ENCODE data around the gene CCDC186.

Gene CCDC186

GRCh38 chr10:114167985-114168384, 6.0 kb downstream of the CCDC186 start:
- peaks cover 14% of the 10 kb centered on the region for H3K4me1 ChIP-seq (ENCODE audit: insufficient read depth, low read length)
- H3K4me2 ChIP-seq (ENCODE audit: insufficient read depth, low read length), result no peak overlapping the region
- no peaks in the 10 kb centered on the region for H4K20me1 ChIP-seq (ENCODE audit: insufficient read depth, low read length)
- peaks cover 9% of the 10 kb centered on the region for H3K9me3 ChIP-seq (ENCODE audit: insufficient read depth, low read length, severe bottlenecking)
- no peak overlapping the region for H3K4me3 ChIP-seq (ENCODE audit: low read depth in 1 of 2, low read length in 2 of 2)
- DNase-seq, result no peak
- no peak overlapping the region for H2AFZ ChIP-seq (ENCODE audit: low read depth, low read length)
- TF ChIP-seq, protein P1, sequence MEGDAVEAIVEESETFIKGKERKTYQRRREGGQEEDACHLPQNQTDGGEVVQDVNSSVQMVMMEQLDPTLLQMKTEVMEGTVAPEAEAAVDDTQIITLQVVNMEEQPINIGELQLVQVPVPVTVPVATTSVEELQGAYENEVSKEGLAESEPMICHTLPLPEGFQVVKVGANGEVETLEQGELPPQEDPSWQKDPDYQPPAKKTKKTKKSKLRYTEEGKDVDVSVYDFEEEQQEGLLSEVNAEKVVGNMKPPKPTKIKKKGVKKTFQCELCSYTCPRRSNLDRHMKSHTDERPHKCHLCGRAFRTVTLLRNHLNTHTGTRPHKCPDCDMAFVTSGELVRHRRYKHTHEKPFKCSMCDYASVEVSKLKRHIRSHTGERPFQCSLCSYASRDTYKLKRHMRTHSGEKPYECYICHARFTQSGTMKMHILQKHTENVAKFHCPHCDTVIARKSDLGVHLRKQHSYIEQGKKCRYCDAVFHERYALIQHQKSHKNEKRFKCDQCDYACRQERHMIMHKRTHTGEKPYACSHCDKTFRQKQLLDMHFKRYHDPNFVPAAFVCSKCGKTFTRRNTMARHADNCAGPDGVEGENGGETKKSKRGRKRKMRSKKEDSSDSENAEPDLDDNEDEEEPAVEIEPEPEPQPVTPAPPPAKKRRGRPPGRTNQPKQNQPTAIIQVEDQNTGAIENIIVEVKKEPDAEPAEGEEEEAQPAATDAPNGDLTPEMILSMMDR (IDR thresholded peaks at IDR 0.05; ENCODE audit: borderline replicate concordance, extremely low read depth, low read length, poor library complexity, severe bottlenecking), result no peak
- TF ChIP-seq EZH2 (IDR thresholded peaks at IDR 0.05; ENCODE audit: borderline replicate concordance, low read depth, low read length, severe bottlenecking), result no peak
- H3K79me2 ChIP-seq (ENCODE audit: insufficient read depth, low read length), result peaks cover 5% of the 10 kb centered on the region
- no peak for ATAC-seq (ENCODE audit: insufficient read depth, low read depth)
- H3K27me3 ChIP-seq (ENCODE audit: insufficient read depth, low read length, poor library complexity), result no peaks in the 10 kb centered on the region
- no peak overlapping the region for H3K9ac ChIP-seq (ENCODE audit: low read depth, low read length)
- no peaks in the 10 kb centered on the region for H3K36me3 ChIP-seq (ENCODE audit: insufficient read depth, low read length)
- no peak overlapping the region for H3K27ac ChIP-seq (ENCODE audit: low read length)

DNA sequence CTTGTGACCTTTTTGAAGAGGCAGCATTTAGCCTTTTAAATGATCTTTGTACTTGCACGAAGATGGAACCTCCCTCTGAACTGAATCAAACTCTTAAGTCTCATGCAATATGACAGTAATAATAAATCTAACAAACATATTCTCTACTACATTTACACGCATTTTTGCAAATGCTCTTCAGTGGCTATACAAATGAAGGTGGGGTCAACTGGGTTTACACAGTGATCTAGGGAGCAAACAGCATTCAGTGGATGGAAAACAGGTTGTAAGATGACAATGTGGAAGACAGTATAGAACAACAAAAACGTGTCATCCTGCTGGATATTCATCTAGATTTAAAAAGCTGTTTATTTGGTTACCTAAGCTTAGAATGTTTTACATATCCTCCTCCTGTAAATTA, 7.5 kb downstream of the CCDC186 start:
- Histone ChIP-seq H3K27ac (ENCODE audit: low read length) (no peak overlapping the region), H3K9ac (ENCODE audit: low read depth, low read length) (no peak overlapping the region), H3K36me3 (ENCODE audit: insufficient read depth, low read length) (no peaks in the 10 kb centered on the region), H3K27me3 (ENCODE audit: insufficient read depth, low read length, poor library complexity) (no peaks in the 10 kb centered on the region), H4K20me1 (ENCODE audit: insufficient read depth, low read length) (no peaks in the 10 kb centered on the region), H2AFZ (ENCODE audit: low read depth, low read length) (no peak overlapping the region), H3K4me3 (ENCODE audit: low read depth in 1 of 2, low read length in 2 of 2) (no peak overlapping the region), H3K9me3 (ENCODE audit: insufficient read depth, low read length, severe bottlenecking) (peaks cover 9% of the 10 kb centered on the region), H3K79me2 (ENCODE audit: insufficient read depth, low read length) (peaks cover 5% of the 10 kb centered on the region; the same call in 1 of the 2 replicates), H3K4me2 (ENCODE audit: insufficient read depth, low read length) (no peak overlapping the region), H3K4me1 (ENCODE audit: insufficient read depth, low read length) (no peaks in the 10 kb centered on the region)
- DNase-seq (no peak), ATAC-seq (ENCODE audit: insufficient read depth, low read depth) (no peak)
- TF ChIP-seq, protein P1 (IDR thresholded peaks at IDR 0.05; ENCODE audit: borderline replicate concordance, extremely low read depth, low read length, poor library complexity, severe bottlenecking), result no peak
- no peak for TF ChIP-seq EZH2 (IDR thresholded peaks at IDR 0.05; ENCODE audit: borderline replicate concordance, low read depth, low read length, severe bottlenecking)

DNA sequence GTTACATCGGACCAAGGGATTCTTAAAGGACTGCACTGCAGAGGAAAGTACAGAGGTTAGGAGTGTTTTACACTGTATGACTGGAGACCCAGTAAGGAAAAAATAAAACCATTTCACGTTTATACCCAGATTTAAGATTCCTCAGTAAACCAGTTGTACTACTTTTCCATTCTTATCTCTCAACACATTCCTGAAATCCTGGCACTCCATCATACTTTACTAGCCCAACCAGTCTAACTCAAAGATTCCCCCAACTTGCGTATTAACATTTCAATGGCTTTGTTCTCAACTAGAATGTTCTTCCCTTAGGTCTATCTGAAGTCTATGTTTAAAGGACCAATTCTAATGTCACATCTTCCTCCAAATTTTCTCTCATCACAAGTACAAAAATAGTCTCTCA, 8.0 kb downstream of the CCDC186 start:
- Histone ChIP-seq H3K27me3 (ENCODE audit: insufficient read depth, low read length, poor library complexity) (no peaks in the 10 kb centered on the region), H4K20me1 (ENCODE audit: insufficient read depth, low read length) (no peaks in the 10 kb centered on the region), H3K9me3 (ENCODE audit: insufficient read depth, low read length, severe bottlenecking) (peaks cover 9% of the 10 kb centered on the region), H3K4me1 (ENCODE audit: insufficient read depth, low read length) (no peaks in the 10 kb centered on the region), H3K4me3 (ENCODE audit: low read depth in 1 of 2, low read length in 2 of 2) (no peak overlapping the region), H3K9ac (ENCODE audit: low read depth, low read length) (no peak overlapping the region), H3K4me2 (ENCODE audit: insufficient read depth, low read length) (no peak overlapping the region), H3K27ac (ENCODE audit: low read length) (no peak overlapping the region), H3K79me2 (ENCODE audit: insufficient read depth, low read length) (peaks cover 5% of the 10 kb centered on the region; the same call in 1 of the 2 replicates), H3K36me3 (ENCODE audit: insufficient read depth, low read length) (no peaks in the 10 kb centered on the region), H2AFZ (ENCODE audit: low read depth, low read length) (no peak overlapping the region)
- TF ChIP-seq, protein P1 (IDR thresholded peaks at IDR 0.05; ENCODE audit: borderline replicate concordance, extremely low read depth, low read length, poor library complexity, severe bottlenecking), result no peak
- TF ChIP-seq EZH2 (IDR thresholded peaks at IDR 0.05; ENCODE audit: borderline replicate concordance, low read depth, low read length, severe bottlenecking), result no peak
- DNase-seq (no peak), ATAC-seq (ENCODE audit: insufficient read depth, low read depth) (no peak)

DNA sequence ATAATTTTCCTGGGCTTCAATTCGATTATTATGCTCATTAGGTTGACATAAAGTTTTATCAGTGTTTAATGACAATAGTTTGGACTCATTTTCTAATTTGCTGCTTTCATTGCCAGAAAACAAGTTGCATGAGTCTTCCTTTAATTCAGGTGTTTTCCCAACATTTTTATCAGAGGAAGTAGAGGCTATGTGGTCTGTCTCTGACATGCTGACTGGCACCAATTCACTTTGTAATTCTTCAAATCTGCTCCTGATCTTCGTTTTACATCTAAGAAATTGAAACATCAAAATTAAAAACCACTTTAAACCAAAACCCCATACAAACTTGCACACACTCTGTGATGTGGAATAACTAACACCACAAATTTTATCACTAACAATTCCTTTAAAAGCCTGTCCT, 10.9 kb downstream of the CCDC186 start:
- Histone ChIP-seq H3K4me3 (ENCODE audit: low read depth in 1 of 2, low read length in 2 of 2) (no peak overlapping the region), H3K27ac (ENCODE audit: low read length) (no peak overlapping the region), H3K9ac (ENCODE audit: low read depth, low read length) (no peak overlapping the region), H2AFZ (ENCODE audit: low read depth, low read length) (no peak overlapping the region), H4K20me1 (ENCODE audit: insufficient read depth, low read length) (no peaks in the 10 kb centered on the region), H3K79me2 (ENCODE audit: insufficient read depth, low read length) (no peaks in the 10 kb centered on the region), H3K9me3 (ENCODE audit: insufficient read depth, low read length, severe bottlenecking) (peaks cover 1% of the 10 kb centered on the region), H3K36me3 (ENCODE audit: insufficient read depth, low read length) (no peaks in the 10 kb centered on the region), H3K27me3 (ENCODE audit: insufficient read depth, low read length, poor library complexity) (no peaks in the 10 kb centered on the region), H3K4me1 (ENCODE audit: insufficient read depth, low read length) (no peaks in the 10 kb centered on the region), H3K4me2 (ENCODE audit: insufficient read depth, low read length) (no peak overlapping the region)
- TF ChIP-seq EZH2 (IDR thresholded peaks at IDR 0.05; ENCODE audit: borderline replicate concordance, low read depth, low read length, severe bottlenecking), result no peak
- TF ChIP-seq, protein P1 (IDR thresholded peaks at IDR 0.05; ENCODE audit: borderline replicate concordance, extremely low read depth, low read length, poor library complexity, severe bottlenecking), result no peak
- no peak for ATAC-seq (ENCODE audit: insufficient read depth, low read depth)
- DNase-seq, result no peak

Measured in DND-41 (cell line).